Inferior parietal cortex (tissue), 1 donor: Measurements from ENCODE around the gene STX8.

Source experiments
- DNase-seq: peaks from one replicate; pipeline ENCODE4 v3.0.0-alpha.2; 2016; ENCODE audit errors: extremely low spot score

STX8 gene

DNA sequence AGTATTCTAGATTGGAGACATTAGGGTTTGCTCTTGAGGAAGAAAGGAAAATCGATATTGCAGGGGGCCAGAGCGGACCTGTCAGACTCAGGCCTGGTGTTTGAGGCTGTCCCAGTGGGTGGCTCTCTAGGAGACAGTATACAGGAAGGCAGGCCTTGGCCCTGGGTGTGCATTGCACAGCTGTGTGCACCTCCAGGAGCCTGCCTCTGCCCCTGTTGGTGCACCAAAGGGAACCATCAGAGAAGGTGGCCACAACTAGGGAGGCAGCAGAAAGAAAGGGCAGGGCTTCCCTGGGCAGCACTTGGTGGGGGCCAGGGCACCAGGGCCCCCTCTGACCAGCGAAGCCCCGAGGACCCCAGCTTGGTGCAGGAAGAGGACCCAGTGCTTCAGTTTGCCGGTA is 366.3 kb downstream of the STX8 start:
- DNase-seq = no peak

DNA sequence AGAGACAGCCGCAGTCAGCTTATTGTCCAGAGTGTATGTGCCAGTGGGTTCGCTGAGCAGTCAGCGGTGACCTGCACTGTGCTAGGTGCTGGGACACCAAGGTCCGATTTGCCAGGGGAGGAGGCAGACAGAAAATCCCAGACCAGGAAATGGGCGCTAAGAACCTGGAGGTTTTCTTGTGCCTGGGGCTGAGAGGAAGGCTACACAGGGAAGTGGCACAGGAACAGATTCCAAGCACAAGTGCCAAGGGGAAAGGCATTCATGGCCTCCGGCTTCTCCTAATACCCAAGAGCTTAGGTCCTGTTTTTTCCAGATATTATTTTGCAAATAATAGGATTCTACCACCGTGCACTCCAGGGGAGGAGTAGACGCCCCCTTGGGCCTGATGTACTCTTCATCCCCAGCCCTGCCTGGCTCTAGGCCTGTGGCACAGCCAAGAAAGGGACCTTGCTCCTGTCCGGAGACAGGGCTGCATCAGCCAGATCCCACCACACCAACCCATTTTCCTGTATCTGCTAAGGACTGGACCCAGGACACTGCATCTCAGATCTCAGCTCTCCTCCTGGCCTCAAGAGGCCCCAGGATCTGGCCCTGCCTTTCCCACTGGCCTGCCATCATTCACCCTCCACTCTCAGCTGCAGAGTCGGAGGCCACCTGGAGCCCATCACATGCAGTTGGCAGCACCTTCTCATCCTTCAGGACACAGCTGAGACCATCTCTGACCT is 367.1 kb downstream of the STX8 start:
- no peak for DNase-seq

- no peak for DNase-seq
These were observed 368.8 kb downstream of the STX8 start for GRCh38 chr17:9206741-9207332.

DNA sequence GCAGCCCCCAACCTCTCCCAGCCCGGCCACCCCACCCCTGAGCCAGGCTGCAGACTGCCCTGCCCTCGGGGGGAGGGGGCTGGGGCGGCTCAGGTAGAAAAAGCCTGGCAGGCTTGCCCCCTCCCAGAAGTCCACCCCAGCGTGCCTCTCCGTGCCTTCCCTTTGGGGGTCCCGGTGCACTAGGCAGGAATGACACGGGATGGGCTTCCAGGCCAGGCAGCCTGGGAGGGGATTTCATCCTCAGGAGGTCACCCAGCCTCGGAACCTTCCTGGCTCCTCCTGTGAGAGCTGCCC is 369.3 kb downstream of the STX8 start:
- DNase-seq = no peak

DNA sequence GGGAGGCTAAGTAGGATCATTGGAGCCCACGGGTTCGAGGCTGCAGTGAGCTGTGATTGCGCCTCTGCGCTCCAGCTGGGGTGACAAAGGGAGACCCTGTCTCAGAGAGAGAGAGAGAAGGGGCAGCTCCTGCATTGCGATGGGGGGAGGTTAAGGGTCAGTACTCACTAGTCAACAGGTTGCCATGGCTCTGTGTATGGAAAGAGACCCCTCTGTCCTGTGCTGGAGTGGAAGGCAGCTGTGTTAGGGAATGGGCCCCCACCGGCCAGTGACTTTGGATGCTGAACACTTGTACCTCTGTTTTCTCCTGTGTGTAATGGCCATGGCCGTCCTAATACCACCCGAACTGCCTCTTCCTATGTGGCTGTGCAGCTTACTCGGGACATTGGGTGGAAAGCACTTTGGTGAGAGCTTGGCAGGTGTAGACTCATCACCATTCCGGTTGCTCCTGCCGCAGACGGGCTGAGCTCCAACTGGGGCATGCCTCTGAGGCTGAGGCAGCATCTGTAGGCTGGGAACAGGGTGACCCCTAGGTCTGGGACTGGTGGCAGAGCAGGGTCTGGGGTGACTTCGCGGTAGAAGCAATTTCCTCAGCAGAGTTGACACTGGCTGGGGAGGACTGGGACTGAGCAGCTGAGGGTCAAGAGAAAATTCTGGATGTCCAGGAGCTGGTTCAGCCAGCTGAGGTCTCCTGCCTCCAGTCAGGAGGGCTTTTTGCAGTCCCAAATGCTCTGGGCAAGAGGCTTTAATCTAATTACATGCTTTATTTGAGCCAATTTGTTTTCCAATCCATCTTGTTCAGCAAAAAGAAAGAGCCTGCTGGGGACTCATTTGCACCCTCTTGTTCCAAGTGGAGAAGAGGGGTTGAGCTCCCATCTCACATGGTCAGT is 369.9 kb downstream of the STX8 start:
- no peak for DNase-seq

- DNase-seq = no peak
These were observed 370.8 kb downstream of the STX8 start for GRCh38 chr17:9204637-9205329.

GRCh38 chr17:9203771-9204425 is 371.7 kb downstream of the STX8 start:
- DNase-seq = no peak

DNA sequence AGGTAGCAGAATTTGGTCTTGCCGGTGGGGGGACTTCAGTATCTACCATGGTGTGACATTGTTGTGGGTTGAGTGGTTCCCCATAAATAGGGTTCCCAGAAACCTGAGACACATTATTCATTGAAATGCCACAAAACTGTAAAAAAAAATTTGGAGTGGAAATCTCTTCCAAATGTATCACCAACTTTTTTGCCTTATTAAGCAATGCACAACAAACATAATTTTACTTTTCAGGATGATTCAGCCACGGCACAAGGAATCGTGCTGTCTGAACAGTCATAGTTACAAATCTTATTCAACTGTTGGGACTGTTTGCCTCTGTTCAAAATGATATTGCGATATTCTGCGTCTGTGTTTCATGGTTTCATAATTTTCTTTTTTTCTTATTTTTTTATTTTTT is 373.1 kb downstream of the STX8 start:
- no peak for DNase-seq

- no peak for DNase-seq
These were observed 374.8 kb downstream of the STX8 start for GRCh38 chr17:9200699-9201359.
